ENCODE data around the gene COPS2. TPM values are rescaled to one million over a fixed set of nuclear protein-coding genes. Genes with fewer than 3 reads are reported as not detected.
"Not testable (repeated sequence)": the region's sequence is repeated elsewhere in the genome, so short reads cannot be mapped to it uniquely, and the experiment has no call there.

COPS2 gene
- polyA plus RNA-seq (ENCODE audit: insufficient read length in 10 of 10) = 100 to 1,000 TPM in 5 of 10 donors, 10 to 100 TPM in 5; 89.1 to 134 (median 102) TPM
- long read RNA-seq, donor 1, full-length matches to known transcripts = 19 of 26 reads
- long read RNA-seq, donor 1, partial matches to known transcripts = 7 of 26 reads
- long read RNA-seq, donor 1, other reads (novel, unspliced or antisense) = 0 of 26 reads
- long read RNA-seq, donor 2, full-length matches to known transcripts = 18 of 18 reads
- long read RNA-seq, donor 2, partial matches to known transcripts = 0 of 18 reads
- long read RNA-seq, donor 2, other reads (novel, unspliced or antisense) = 0 of 18 reads
- long read RNA-seq, donor 3 = 0 reads
- long read RNA-seq, donor 4, full-length matches to known transcripts = 20 of 20 reads
- long read RNA-seq, donor 4, partial matches to known transcripts = 0 of 20 reads
- long read RNA-seq, donor 4, other reads (novel, unspliced or antisense) = 0 of 20 reads
- long read RNA-seq, donor 5, full-length matches to known transcripts = 8 of 8 reads
- long read RNA-seq, donor 5, partial matches to known transcripts = 0 of 8 reads
- long read RNA-seq, donor 5, other reads (novel, unspliced or antisense) = 0 of 8 reads
- long read RNA-seq, donor 6, full-length matches to known transcripts = 18 of 29 reads
- long read RNA-seq, donor 6, partial matches to known transcripts = 11 of 29 reads
- long read RNA-seq, donor 6, other reads (novel, unspliced or antisense) = 0 of 29 reads
- long read RNA-seq, donor 7, full-length matches to known transcripts = 17 of 17 reads
- long read RNA-seq, donor 7, partial matches to known transcripts = 0 of 17 reads
- long read RNA-seq, donor 7, other reads (novel, unspliced or antisense) = 0 of 17 reads
- long read RNA-seq, donor 8, full-length matches to known transcripts = 15 of 15 reads
- long read RNA-seq, donor 8, partial matches to known transcripts = 0 of 15 reads
- long read RNA-seq, donor 8, other reads (novel, unspliced or antisense) = 0 of 15 reads
- long read RNA-seq, donor 9, full-length matches to known transcripts = 1 of 6 reads
- long read RNA-seq, donor 9, partial matches to known transcripts = 5 of 6 reads
- long read RNA-seq, donor 9, other reads (novel, unspliced or antisense) = 0 of 6 reads

DNA sequence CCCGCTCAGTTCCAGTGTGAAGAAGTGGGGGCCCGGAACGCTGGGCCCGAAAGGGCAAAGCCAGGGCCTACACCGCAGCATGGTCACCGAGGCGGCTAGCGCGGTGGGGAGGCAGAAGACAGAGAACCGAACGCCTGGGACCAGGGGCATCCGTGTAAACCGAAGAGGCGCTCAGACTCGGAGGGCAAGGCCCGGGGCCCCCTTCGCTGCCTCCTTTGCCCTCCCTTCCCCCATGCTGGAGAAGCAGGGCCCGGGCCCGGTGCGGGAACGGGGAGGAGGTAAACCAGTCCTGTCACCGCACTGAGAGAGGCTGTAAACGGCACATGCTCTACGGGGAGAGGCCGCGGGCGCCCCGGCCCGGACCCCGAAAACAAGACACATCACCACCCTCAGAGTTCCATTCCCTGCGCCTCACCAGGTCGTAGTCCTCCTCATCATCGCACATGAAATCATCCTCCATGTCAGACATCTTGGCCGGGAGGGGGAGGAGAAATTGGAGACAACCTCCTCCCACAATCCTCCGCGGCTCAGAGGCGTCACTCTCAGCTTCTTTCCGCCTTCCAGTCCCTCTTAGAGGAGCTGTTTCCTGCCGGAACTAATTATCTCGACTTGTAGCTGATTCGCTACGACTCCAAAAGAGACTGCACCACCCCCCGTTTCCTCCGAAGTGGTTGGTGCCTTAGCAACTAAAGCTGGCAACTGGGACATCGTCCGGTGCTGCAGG lies at the start of gene COPS2:
Gene COPS2 (minus strand): TSS at position 490 of the 724 bp plus-strand sequence. CDS start 21 bp downstream, at position 469.
- peak; percentile 98 to 99 (median 99) for DNase-seq

DNA sequence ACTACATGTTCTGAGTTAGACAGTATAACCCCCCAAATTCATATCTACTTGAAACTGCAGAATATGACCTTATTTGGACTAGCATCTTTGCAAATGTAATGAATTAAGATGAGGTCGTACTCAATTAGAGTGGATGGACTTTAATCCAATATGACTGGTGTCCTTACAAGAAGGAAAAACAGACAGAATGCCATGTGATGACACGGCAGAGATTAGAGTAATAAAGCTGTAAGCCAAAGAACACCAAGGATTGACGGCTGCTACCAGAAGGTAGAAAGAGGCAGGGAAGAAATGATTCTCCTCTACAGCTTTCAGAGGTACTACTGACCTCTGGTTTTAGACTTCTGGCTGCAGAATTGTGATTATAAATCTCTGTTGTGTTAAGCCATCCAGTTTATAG lies 44.9 kb upstream of the COPS2 start:
- no peak for DNase-seq

DNA sequence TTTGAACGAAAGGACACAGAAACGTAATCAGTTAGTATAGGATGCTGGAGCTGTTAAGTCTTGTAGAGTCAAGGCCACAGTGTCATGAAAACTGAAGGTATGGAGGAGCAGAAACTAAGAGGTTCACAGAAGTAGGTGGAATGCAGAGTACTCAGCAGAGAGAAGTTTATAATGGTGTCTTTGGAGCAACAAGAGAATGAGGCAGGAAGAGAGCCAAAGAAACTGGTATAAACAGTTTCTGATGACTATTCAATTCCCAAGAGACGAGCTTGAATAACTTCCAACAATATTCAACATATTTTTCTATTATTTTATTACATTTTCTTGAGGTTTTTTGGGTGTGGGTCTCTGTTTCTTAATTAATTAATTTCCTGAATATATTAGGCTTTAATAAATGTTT lies 44.3 kb upstream of the COPS2 start:
- peak in 1 of 3 donors; percentile 7 for DNase-seq

DNA sequence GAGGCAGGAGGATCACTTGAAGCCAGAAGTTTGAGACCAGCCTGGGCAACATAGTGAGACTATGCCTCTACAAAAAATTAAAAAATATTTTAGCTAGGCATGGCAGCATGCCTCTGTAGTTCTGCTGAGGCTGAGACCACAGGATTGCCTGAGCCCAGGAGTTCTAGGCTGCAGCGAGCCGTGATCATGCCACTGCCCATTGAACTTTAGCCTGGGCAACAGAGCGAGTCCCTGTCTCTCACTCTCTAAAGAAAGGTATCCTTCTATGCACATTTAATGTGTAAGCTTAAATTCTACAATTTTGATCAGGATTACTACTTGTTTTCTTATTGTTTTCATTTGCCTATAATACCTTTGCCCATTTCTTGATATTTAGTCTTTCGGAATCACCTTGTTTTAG lies 41.5 kb upstream of the COPS2 start:
- DNase-seq = no peak

DNA sequence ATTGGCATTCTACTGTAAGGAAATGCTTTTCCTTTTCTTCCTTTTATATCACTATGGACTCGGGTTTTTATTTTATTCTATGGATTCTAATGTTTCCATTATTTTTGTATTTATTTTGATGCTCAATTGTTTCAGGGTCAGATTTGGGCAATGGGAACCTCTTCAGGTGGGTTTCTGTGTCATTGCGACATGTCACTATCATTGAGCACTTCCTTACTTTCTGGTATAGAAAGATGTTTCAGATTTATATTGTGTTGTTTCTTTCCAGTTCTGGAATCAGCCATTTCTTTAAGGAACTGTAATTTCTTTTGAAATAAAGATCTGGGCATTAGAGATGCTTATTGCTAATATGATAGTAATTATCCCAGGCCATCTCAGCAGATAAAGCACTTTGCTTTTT lies 36.5 kb upstream of the COPS2 start:
- no peak for DNase-seq

DNA sequence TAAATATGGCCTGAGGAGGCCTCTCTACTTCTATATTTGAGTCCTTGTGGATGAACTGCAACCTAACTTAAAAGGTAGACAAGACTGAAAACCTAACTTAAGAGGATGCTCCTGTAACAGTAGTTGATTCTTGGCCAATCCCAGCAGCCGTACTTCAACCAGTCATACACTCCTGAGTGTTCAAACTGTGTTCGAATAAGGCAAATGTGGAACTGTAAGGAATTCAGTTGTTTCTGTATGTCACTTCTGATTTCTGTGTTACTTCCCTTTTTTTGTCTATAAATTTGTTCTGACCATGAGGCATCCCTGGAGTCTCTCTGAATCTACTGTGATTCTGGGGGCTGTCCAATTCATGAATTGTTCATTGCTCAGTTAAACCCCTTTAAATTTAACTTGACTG lies 35.2 kb upstream of the COPS2 start:
- DNase-seq = peak in 1 of 3 donors; percentile 5

DNA sequence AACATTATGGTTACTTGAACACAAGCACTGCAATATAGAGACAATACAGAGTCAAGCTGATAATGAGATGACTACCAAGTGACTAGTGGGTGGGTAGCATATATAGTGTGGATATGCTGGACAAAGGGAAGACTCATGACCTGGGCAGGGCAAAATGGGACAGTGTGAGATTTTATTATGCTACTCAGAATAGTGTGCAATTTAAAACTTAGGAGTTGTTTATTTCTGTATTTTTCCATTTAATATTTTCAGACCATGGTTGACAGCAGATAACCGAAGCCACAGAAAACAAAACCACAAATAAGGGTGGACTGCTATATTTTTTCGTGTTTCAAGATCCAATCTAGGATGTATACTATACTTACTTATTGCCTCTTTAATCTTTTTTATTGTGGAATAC lies 34.2 kb upstream of the COPS2 start:
- no peak for DNase-seq

DNA sequence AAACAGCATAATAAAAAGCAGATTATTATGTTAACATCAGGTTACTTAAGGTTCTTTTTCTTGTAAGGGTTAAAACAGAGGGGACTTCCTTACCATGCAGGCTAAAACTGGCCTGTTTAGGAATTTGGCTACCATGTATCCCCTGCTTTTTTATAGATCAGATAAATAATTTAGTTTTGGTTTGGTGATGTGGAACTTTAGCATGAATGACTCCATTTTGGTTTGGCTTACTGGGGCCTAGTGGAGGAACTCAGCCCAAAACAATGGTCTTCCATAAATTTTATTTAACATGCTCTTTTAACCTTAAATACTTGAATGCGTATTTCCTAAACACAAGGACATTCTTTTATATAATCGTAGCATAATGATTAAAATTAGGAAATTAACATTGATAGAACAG lies 33.5 kb upstream of the COPS2 start:
- DNase-seq = no peak

DNA sequence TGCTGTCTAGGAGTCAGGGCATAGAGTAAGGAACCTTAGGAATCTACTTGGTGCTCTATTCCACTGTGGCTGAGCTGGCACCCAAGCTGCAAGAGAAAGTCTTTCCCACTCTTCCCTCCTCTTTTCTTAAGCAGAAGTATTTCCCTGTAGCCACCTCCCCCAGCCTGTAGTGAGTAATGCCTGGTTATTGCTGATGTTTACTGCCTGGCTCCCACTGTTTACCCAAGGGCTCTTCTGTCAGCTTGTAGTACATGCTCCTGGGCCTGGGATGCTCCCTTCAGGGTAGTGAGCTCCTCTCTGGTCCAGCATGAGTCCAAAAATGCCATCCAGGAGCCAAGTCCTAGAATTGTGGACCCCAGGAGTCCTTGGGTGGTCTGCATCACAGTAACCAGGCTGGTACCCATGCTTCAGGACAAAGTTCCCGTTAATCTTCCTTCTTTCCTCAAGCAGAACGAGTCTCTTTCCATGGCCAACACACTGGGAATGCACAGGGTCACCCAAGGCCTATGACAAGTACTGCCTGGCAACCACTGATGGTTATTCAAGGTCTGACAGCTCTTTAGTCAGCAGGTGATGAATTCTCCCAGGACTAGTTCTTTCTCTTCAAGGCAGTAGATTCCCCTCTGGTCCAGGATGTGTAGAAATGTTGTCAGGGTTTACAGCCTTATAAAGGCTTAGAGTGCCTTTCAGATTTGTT lies 32.3 kb upstream of the COPS2 start:
- no peak for DNase-seq

DNA sequence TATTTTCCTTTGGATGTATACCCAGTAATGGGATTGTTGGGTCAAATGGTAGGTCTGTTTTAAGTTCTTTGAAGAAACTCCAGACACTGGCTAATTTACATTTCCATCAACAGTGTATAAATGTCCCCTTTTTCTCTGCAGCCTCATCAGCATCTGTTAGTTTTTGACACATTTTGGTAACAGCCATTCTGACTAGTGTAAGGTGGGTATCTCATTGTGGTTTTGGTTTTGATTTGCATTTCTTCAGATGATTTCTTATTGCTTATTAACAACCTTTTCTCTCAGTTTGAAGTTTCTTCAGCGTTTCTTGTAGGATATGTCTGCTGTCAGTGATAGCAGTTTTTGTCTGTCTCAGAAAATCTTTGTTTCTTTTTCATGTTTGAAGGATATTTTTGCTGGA lies 30.1 kb upstream of the COPS2 start:
- DNase-seq = no peak

DNA sequence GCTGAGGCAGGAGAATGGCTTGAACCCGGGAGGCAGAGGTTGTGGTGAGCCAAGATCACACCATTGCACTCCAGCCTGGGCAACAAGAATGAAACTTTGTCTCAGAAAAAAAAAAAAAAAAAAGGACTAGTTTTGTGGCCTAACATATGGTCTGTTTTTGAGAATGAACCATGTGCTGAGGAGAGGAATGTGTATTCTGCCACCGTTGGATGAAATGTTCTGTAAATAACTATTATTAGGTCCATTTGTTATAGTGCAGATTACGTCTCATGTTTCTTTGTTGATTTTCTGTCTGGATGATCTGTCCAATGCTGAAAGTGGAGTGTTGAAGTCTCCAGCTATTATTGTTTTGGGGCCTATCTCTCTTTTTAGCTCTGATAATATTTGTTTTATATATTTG lies 28.3 kb upstream of the COPS2 start:
- not testable (repeated sequence) for DNase-seq

DNA sequence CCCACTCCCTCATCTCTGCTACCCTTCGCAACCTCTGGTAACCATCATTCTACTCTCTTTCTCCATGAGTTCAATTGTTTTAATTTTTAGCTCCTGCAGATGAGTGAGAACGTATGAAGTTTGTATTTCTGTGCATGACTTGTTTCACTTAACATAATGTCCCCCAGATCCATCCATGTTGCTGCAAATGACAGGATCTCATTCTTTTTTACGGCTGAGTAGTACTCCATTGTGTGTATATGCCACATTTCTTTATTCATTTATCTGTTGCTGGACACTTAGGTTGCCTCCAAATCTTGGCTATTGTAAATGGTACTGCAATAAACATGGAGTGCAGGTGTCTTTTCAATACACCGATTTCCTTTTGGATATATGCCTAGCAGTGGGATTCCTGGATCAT lies 26.7 kb upstream of the COPS2 start:
- no peak for DNase-seq

DNA sequence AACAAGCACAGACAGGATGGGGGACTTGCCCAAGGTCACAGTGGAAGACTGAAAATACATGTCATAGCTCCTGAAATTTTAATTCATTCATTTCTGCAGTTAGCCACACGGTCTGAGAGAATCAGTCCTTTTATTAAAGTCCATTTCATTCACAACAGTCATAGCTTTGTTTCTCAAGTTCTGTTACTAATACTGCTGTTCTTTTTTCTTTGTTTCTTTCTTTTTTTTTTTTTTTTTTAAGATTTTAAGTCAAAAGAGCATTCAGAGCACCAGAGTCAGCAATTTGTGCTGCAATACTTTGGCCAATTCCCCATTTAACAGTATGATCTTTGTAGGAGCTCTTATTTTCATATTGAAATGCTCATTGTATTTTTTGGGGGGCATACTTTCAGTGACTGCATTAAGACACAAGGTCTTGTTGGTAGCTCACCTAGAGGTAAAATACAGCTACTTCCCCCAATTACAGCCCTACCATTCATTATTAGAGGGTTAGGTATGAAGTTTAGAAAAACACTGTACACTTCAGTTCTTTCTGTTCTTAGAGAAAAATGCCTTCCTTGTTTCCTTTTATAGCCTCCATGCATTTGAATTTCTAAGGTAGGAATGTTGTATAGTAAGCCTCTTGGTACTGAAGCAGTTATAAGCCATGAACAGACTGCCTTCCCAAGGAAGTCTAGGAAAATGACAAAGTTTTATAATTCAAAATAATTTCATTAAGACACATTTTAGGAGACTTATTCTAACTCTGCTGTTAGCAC lies 24.2 kb upstream of the COPS2 start:
- no peak for DNase-seq

DNA sequence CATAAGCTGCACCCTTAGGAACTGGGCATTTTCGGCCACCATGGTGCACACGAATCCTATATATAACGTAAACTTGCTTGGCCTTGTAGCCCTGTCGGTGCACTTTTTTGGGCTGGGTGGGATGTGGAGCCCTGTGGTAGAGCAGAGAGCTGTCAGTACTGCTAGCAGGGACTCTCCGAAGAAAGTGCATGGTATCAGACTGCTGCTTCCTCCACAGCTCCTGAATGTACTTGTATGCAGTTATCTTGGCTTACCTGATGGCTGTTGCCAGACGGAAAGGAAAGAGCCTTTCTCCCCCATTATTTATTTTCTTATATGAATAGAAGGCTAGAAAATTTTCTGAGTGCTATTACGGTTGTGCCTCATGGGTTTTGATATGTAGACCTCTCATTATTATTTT lies 23.1 kb upstream of the COPS2 start:
- no peak for DNase-seq

DNA sequence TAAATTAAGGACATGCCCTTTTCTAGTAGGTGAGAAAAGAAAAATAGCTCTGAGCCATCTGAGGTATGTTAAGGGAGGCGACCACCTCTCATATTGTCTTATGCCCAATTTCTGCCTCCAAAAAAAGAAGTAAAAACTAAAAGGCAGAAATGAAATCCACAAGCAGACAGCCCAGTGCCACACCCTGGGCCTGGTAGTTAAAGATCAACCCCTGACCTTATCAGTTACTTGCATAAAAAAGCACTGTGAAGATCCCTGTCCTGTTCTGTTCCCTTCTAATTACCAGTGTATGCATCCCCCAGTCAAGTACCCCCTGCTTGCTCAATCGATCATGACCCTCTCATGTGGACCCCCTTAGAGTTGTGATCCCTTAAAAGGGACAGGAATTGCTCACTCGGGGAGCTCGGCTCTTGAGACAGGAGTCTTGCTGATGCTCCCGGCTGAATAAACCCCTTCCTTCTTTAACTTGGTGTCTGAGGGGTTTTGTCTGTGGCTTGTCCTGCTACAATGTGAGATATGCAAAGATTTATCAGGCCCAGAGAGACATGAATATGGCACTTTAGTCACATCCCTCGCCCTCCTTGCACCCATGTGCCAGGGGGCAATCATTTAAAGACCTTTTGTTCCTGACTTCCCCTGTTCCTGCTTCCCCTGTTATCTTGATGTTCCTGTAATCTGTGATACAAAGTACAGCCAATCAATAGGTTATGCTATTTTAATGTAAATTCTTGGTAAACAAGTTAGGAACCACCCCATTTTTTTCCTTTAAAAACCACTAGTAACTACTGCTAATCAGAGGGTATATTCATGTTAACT lies 20.4 kb upstream of the COPS2 start:
- DNase-seq = not testable (repeated sequence)

DNA sequence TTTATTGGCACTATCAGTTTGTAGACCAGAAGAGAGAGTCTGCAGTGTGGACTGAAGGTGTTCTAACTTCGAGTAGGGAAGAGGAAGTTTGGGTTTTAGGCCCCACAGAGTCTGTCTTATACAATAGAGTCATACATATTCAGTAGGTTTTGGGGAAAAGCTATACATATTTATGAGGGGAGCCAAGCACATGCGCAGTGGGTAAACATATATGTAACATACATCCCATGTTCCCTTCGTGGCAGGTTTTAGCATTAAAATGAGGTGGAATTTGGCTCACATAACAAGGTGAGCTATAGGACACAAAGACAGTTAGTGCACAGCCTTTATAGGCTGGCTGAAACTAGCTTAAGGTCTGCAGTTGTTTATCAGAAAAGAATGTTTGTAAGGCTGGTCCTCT lies 19.5 kb upstream of the COPS2 start:
- DNase-seq = no peak

DNA sequence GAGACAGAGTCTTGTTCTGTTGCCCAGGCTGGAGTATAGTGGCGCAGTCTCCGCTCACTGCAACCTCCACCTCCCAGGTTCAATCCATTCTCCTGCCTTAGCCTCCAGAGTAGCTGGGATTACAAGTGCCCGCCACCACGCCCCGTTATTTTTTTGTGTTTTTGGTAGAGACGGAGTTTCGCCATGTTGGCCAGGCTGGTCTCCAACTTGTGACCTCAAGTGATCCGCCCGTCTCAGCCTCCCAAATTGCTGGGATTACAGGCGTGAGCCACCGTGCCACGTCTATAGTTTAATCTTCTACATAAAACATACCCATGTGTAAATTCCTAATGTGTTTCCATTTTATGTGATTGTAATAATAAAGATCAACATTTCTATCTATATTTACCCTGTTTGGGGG lies 16.4 kb upstream of the COPS2 start:
- DNase-seq = no peak

DNA sequence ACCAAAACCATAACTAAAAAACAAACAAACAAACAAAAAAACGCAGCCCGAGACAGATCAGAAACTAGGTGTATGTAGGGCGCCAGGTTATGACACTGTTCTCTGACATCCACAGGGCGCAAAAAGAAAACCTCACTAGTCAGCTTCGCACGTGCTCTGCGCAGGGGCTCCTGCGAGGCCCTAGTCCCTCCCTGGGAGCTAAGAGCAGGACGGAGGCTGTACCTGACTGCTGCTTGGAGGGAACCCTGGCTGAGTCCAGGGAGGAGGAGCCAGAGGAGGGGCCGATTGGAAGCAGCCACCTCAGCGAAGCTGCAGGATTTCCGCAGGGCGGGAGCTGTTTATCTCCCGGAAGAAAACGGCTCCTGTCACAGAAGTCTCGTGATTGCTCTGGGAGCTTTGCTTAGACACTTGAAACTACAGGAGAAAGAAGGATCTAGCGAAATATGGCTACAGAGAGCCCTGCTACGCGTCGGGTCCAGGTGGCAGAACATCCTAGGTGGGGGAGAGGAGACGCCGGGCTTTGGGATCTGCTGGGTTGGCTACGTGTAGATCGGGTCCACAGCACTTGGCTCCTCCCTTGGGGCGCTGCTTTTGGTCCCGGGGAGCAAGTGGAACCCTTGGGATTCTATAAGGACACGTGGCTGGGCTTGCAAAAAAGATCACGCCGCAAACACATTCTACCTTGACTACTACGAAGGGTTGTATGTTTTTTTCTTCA lies 14.6 kb upstream of the COPS2 start, which contains the start of gene GALK2:
Gene GALK2 (plus strand): TSS at position 368 of the 718 bp plus-strand sequence. CDS start 76 bp downstream, at position 444.
- DNase-seq = peak; percentile 85 to 95 (median 86)
